Keratinocyte (primary cell): ENCODE results near the gene GAD1. TPM values are rescaled to one million over a fixed set of nuclear protein-coding genes. Genes with fewer than 3 reads are reported as not detected.
A peak's percentile ranks its signal among the peaks of the same experiment; 100 is the strongest.

ENCODE experiments used
- DNase-seq: peaks from one replicate; pipeline ENCODE4 v3.0.0-alpha.2; 2011; ENCODE audit warnings: low read depth, missing footprints, low spot score
- FAIRE-seq: peaks from 2 replicates; lab custom pipeline; 2011; peaks lifted over from hg19 to GRCh38; lab: Jason Lieb, UNC
- H2AFZ ChIP-seq: 2 replicates; pipeline ENCODE4 v1.6.0; 2012; ENCODE audit warnings: low read length, control low read depth, inconsistent platforms; ENCODE audit not compliant: control insufficient read depth
- H3K27ac ChIP-seq: 2 replicates; pipeline ENCODE4 v1.5.1; 2011; ENCODE audit warnings: low read length; ENCODE audit not compliant: control insufficient read depth, insufficient read depth
- H3K27me3 ChIP-seq: 3 replicates; pipeline ENCODE4 v1.6.0; 2011; ENCODE audit warnings: low read length; ENCODE audit not compliant: control insufficient read depth, insufficient read depth; ENCODE audit errors: extremely low read depth
- H3K36me3 ChIP-seq, 2 experiments: 2 replicates in 1 of 2; 3 replicates in 1 of 2; pipeline ENCODE4 v1.5.1; 2011; ENCODE audit warnings: low read length in 2 of 2, mild to moderate bottlenecking in 1 of 2; ENCODE audit not compliant: control insufficient read depth in 2 of 2, insufficient read depth in 2 of 2; ENCODE audit errors: extremely low read depth in 1 of 2
- H3K4me1 ChIP-seq: 3 replicates; pipeline ENCODE4 v1.5.1; 2011; ENCODE audit warnings: low read length; ENCODE audit not compliant: control insufficient read depth, insufficient read depth; ENCODE audit errors: extremely low read depth
- H3K4me2 ChIP-seq: 3 replicates; pipeline ENCODE4 v1.6.0; 2011; ENCODE audit warnings: low read depth, low read length; ENCODE audit not compliant: control insufficient read depth, insufficient read depth; ENCODE audit errors: extremely low read depth
- H3K4me3 ChIP-seq, 3 experiments: fragments of 200-600 bp in 1 of 3; sonication (generic) in 1 of 3; 2 replicates in 2 of 3; 3 replicates in 1 of 3; pipeline ENCODE4 v1.5.1; 2011 to 2016; ENCODE audit warnings: low read length in 3 of 3, mild to moderate bottlenecking in 3 of 3, control low read depth in 2 of 3, inconsistent platforms in 1 of 3, low read depth in 1 of 3, mixed read lengths in 1 of 3, mixed run types in 1 of 3, moderate library complexity in 1 of 3; ENCODE audit not compliant: control insufficient read depth in 2 of 3, insufficient read depth in 2 of 3; ENCODE audit errors: extremely low read depth in 1 of 3
- H3K79me2 ChIP-seq: 2 replicates; pipeline ENCODE4 v1.6.0; 2012; ENCODE audit warnings: low read length; ENCODE audit not compliant: control insufficient read depth, insufficient read depth
- H3K9ac ChIP-seq: 3 replicates; pipeline ENCODE4 v1.6.0; 2011; ENCODE audit warnings: low read length; ENCODE audit not compliant: control insufficient read depth, insufficient read depth; ENCODE audit errors: extremely low read depth
- H3K9me1 ChIP-seq: 3 replicates; pipeline ENCODE4 v1.6.0; 2011; ENCODE audit warnings: low read length; ENCODE audit not compliant: control insufficient read depth, insufficient read depth; ENCODE audit errors: extremely low read depth
- H3K9me3 ChIP-seq: 2 replicates; pipeline ENCODE4 v1.5.1; 2012; ENCODE audit warnings: low read depth, low read length; ENCODE audit not compliant: control insufficient read depth
- H4K20me1 ChIP-seq: 3 replicates; pipeline ENCODE4 v1.6.0; 2011; ENCODE audit warnings: low read length; ENCODE audit not compliant: control insufficient read depth, insufficient read depth; ENCODE audit errors: extremely low read depth
- EZH2 ChIP-seq: IDR thresholded peaks from one replicate; pipeline ENCODE4 v1.6.1; 2012; ENCODE audit warnings: inconsistent platforms, mild to moderate bottlenecking, low read length, moderate library complexity
- dilution Hi-C: fragments of 300-500 bp; cut with MboI; formaldehyde crosslinking; loops from one replicate; pipeline ENCODE4 v1.7.0; 2020; ENCODE audit warnings: low sequenced_read_pairs; ENCODE audit not compliant: extremely low pct_ligation_motif_present
- polyA plus RNA-seq, 5 experiments: library from polyadenylated mRNA; depleted of rRNA in 3 of 5; stranded (reverse) in 3 of 5; stranded (forward) in 1 of 5; unstranded in 1 of 5; fragments of >200 nt; gene quantifications; 1 replicate in 1 of 5; 2 replicates in 3 of 5; 3 replicates in 1 of 5; pipeline versions ENCODE4 v1.2.1 to v1.2.3, GENCODE V29; 2011 to 2012; ENCODE audit warnings: missing spikeins in 2 of 5, low read depth in 1 of 5, low replicate concordance in 1 of 5
- TF ChIP-seq, protein P1 (sequence below), 3 experiments: IDR thresholded peaks in 1 of 3; conservative IDR thresholded peaks in 1 of 3; optimal IDR thresholded peaks in 1 of 3; 2 replicates in 2 of 3; 3 replicates in 1 of 3; pipeline versions ENCODE3 to v1.5.1; 2011; ENCODE audit warnings: low read length in 3 of 3, mild to moderate bottlenecking in 3 of 3, moderate library complexity in 2 of 3, control low read depth in 1 of 3, inconsistent platforms in 1 of 3; ENCODE audit not compliant: insufficient read depth in 2 of 3; ENCODE audit errors: extremely low read depth in 1 of 3

GAD1 gene
- polyA plus RNA-seq, 1 donor (not counting 4 experiments of a cell fraction or from before 2014, with no cell fraction given), result 5.9 TPM

- dilution Hi-C loops, result no loop called here
- no peaks in the 10 kb centered on the region for H3K79me2 ChIP-seq
- H3K9me1 ChIP-seq, result no peaks in the 10 kb centered on the region
- no peaks in the 10 kb centered on the region for H3K36me3 ChIP-seq
- no peaks in the 10 kb centered on the region for H3K9me3 ChIP-seq
- no peak overlapping the region for H3K4me3 ChIP-seq
- peaks cover 24% of the 10 kb centered on the region for H3K4me1 ChIP-seq
- no peaks in the 10 kb centered on the region for H4K20me1 ChIP-seq
- DNase-seq (no peak), FAIRE-seq (no peak)
- H3K27ac ChIP-seq, result no peak overlapping the region
- H3K4me2 ChIP-seq, result no peak overlapping the region
- no peaks in the 10 kb centered on the region for H3K27me3 ChIP-seq
- no peak overlapping the region for H3K9ac ChIP-seq
- TF ChIP-seq EZH2, result no peak
- TF ChIP-seq, protein P1, sequence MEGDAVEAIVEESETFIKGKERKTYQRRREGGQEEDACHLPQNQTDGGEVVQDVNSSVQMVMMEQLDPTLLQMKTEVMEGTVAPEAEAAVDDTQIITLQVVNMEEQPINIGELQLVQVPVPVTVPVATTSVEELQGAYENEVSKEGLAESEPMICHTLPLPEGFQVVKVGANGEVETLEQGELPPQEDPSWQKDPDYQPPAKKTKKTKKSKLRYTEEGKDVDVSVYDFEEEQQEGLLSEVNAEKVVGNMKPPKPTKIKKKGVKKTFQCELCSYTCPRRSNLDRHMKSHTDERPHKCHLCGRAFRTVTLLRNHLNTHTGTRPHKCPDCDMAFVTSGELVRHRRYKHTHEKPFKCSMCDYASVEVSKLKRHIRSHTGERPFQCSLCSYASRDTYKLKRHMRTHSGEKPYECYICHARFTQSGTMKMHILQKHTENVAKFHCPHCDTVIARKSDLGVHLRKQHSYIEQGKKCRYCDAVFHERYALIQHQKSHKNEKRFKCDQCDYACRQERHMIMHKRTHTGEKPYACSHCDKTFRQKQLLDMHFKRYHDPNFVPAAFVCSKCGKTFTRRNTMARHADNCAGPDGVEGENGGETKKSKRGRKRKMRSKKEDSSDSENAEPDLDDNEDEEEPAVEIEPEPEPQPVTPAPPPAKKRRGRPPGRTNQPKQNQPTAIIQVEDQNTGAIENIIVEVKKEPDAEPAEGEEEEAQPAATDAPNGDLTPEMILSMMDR (optimal IDR thresholded peaks at IDR 0.05 in 1 of 3, IDR thresholded peaks at IDR 0.05 in 1 of 3, conservative IDR thresholded peaks at IDR 0.05 in 1 of 3; ENCODE audit: extremely low read depth in 1 of 3, insufficient read depth in 2 of 3, low read length in 3 of 3), result no peak
- no peak overlapping the region for H2AFZ ChIP-seq
Observed at GRCh38 chr2:170847716-170848115, 31.0 kb downstream of the GAD1 start.

- DNase-seq (no peak), FAIRE-seq (peak; percentile 55)
- TF ChIP-seq, protein P1 (optimal IDR thresholded peaks at IDR 0.05 in 1 of 3, IDR thresholded peaks at IDR 0.05 in 1 of 3, conservative IDR thresholded peaks at IDR 0.05 in 1 of 3; ENCODE audit: extremely low read depth in 1 of 3, insufficient read depth in 2 of 3, low read length in 3 of 3), result no peak
- TF ChIP-seq EZH2, result no peak
- Histone ChIP-seq H3K27ac (no peak overlapping the region), H3K9ac (no peak overlapping the region), H3K4me3 (no peak overlapping the region), H3K9me1 (no peaks in the 10 kb centered on the region), H3K9me3 (no peaks in the 10 kb centered on the region), H3K4me2 (no peak overlapping the region), H4K20me1 (no peaks in the 10 kb centered on the region), H2AFZ (no peak overlapping the region), H3K36me3 (peaks cover 0 to 1% of the 10 kb centered on the region in 2 experiments), H3K4me1 (peaks cover 22% of the 10 kb centered on the region), H3K27me3 (no peaks in the 10 kb centered on the region), H3K79me2 (no peaks in the 10 kb centered on the region)
- dilution Hi-C loops, result no loop called here
Observed at GRCh38 chr2:170848587-170848986, 31.9 kb downstream of the GAD1 start.
